GM18502 (cell line): ENCODE data around the gene GAN.
"Not testable (repeated sequence)": the region's sequence is repeated elsewhere in the genome, so short reads cannot be mapped to it uniquely, and the experiment has no call there.

Source experiments
- ATAC-seq: cut with Tn5 transposase; IDR thresholded peaks from one replicate; pipeline ENCODE4 v1.9.1; 2021; ENCODE audit warnings: mild to moderate bottlenecking; ENCODE audit not compliant: unreplicated experiment, poor library complexity

Gene GAN

GRCh38 chr16:81419806-81420205, 105.0 kb downstream of the GAN start:
- no peak for ATAC-seq

- no peak for ATAC-seq
Observed at GRCh38 chr16:81421126-81421525, 106.4 kb downstream of the GAN start.

- ATAC-seq = no peak
Observed at GRCh38 chr16:81421536-81421935, 106.8 kb downstream of the GAN start.

GRCh38 chr16:81422153-81422552, 107.4 kb downstream of the GAN start:
- ATAC-seq = not testable (repeated sequence)

- peak; percentile 59 for ATAC-seq
Observed at GRCh38 chr16:81424771-81425170, 110.0 kb downstream of the GAN start.

GRCh38 chr16:81427219-81427618, 112.5 kb downstream of the GAN start:
- no peak for ATAC-seq

GRCh38 chr16:81429045-81429521, 114.3 kb downstream of the GAN start:
- ATAC-seq = no peak

- ATAC-seq = no peak
Observed at GRCh38 chr16:81431554-81432353, 117.0 kb downstream of the GAN start.

- ATAC-seq = no peak
Observed at GRCh38 chr16:81432937-81433557, 118.3 kb downstream of the GAN start.

- ATAC-seq = no peak
Observed at GRCh38 chr16:81435103-81435502, 120.3 kb downstream of the GAN start.

- no peak for ATAC-seq
Observed at GRCh38 chr16:81435567-81435966, 120.8 kb downstream of the GAN start.

GRCh38 chr16:81436386-81436785, 121.6 kb downstream of the GAN start:
- ATAC-seq = no peak

GRCh38 chr16:81437865-81438264, 123.1 kb downstream of the GAN start:
- ATAC-seq = no peak
